Tibial artery (tissue), 4 donors: ENCODE measurements around the gene MAP3K8.

Experiments used
- DNase-seq, 2 donors: peaks; one replicate each; pipeline ENCODE4 v3.0.0-alpha.2; 2019
- H3K27ac ChIP-seq, 2 donors: fragments of 200-600 bp; sonication (generic) in 1 of 2; 1 replicate in 1 of 2; 2 replicates in 1 of 2; pipeline ENCODE4 v1.5.1; 2018 to 2019; ENCODE audit warnings: mild to moderate bottlenecking in 1 of 2
- H3K27me3 ChIP-seq, 2 donors: fragments of 200-600 bp; sonication (generic) in 1 of 2; one replicate each; pipeline versions ENCODE4 v1.5.1 to v1.6.0; 2016 to 2019
- H3K36me3 ChIP-seq, 3 donors: fragments of 200-600 bp; sonication (generic) in 2 of 3; one replicate each; pipeline ENCODE4 v1.5.1; 2016 to 2019; ENCODE audit warnings: mild to moderate bottlenecking in 2 of 3
- H3K4me1 ChIP-seq, 4 donors: fragments of 200-600 bp; sonication (generic) in 2 of 4; 1 replicate in 3 of 4; 2 replicates in 1 of 4; pipeline ENCODE4 v1.5.1; 2016 to 2019
- H3K4me3 ChIP-seq, 2 donors: fragments of 200-600 bp; sonication (generic) in 1 of 2; 1 replicate in 1 of 2; 2 replicates in 1 of 2; pipeline ENCODE4 v1.5.1; 2018 to 2019; ENCODE audit warnings: mild to moderate bottlenecking in 2 of 2
- H3K9me3 ChIP-seq, 3 donors: fragments of 200-600 bp; sonication (generic) in 1 of 3; one replicate each; pipeline ENCODE4 v1.5.1; 2016 to 2019
- intact Hi-C: fragments of 100-400 bp; cut with DNase I; formaldehyde crosslinking; loops from one replicate; pipeline ENCODE4 v1.15.0; 2023; ENCODE audit warnings: low total_unique reads
- TF ChIP-seq, protein P1 (sequence below), 2 experiments: fragments of 200-600 bp in 1 of 2; fragments of 450-650 bp in 1 of 2; IDR thresholded peaks; one replicate each; pipeline ENCODE4 v1.5.1; 2017 to 2019; ENCODE audit warnings: antibody characterized with exemption in 2 of 2, mild to moderate bottlenecking in 1 of 2, moderate library complexity in 1 of 2

Gene MAP3K8

GRCh38 chr10:30390207-30390606, 43.8 kb upstream of the MAP3K8 start:
- no peak for DNase-seq
- TF ChIP-seq, protein P1, sequence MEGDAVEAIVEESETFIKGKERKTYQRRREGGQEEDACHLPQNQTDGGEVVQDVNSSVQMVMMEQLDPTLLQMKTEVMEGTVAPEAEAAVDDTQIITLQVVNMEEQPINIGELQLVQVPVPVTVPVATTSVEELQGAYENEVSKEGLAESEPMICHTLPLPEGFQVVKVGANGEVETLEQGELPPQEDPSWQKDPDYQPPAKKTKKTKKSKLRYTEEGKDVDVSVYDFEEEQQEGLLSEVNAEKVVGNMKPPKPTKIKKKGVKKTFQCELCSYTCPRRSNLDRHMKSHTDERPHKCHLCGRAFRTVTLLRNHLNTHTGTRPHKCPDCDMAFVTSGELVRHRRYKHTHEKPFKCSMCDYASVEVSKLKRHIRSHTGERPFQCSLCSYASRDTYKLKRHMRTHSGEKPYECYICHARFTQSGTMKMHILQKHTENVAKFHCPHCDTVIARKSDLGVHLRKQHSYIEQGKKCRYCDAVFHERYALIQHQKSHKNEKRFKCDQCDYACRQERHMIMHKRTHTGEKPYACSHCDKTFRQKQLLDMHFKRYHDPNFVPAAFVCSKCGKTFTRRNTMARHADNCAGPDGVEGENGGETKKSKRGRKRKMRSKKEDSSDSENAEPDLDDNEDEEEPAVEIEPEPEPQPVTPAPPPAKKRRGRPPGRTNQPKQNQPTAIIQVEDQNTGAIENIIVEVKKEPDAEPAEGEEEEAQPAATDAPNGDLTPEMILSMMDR (IDR thresholded peaks at IDR 0.05): no peak
- Histone ChIP-seq H3K9me3 (no peaks in the 10 kb centered on the region), H3K36me3 (no peaks in the 10 kb centered on the region), H3K4me1 (peaks cover 0 to 5% (median 2%) of the 10 kb centered on the region in 4 donors), H3K4me3 (no peak overlapping the region), H3K27ac (no peak overlapping the region), H3K27me3 (no peaks in the 10 kb centered on the region)
- intact Hi-C loops: loop anchor here (5.0 kb wide), 1 partner anchor 142 kb away; no protein-coding TSS in a partner anchor

DNA sequence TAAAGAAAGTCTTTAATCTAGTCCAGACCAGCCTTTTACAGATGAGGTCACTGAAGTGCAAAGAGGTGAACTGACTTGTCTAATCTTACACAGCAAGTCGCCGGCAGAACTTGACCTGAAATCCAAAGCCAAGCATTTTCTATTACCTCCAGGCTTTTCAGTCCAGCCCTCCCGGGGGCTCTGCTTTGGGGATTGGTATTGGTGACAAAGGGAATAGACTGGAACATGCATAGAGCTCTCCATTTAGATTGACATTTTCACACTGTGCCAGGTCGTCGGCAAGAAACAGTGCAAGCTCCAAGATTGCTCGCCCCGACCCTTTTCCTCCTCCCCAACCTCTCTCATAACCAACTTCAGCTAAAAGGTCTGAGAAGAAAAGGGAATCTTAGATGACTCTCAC, 42.7 kb upstream of the MAP3K8 start:
- TF ChIP-seq, protein P1 (IDR thresholded peaks at IDR 0.05): no peak
- Histone ChIP-seq H3K36me3 (no peaks in the 10 kb centered on the region), H3K4me3 (no peak overlapping the region), H3K9me3 (no peaks in the 10 kb centered on the region), H3K27ac (no peak overlapping the region), H3K4me1 (peaks cover 0 to 5% (median 2%) of the 10 kb centered on the region in 4 donors), H3K27me3 (no peaks in the 10 kb centered on the region)
- intact Hi-C loops: loop anchor here (5.0 kb wide), 1 partner anchor 141 kb away; no protein-coding TSS in a partner anchor
- no peak for DNase-seq

DNA sequence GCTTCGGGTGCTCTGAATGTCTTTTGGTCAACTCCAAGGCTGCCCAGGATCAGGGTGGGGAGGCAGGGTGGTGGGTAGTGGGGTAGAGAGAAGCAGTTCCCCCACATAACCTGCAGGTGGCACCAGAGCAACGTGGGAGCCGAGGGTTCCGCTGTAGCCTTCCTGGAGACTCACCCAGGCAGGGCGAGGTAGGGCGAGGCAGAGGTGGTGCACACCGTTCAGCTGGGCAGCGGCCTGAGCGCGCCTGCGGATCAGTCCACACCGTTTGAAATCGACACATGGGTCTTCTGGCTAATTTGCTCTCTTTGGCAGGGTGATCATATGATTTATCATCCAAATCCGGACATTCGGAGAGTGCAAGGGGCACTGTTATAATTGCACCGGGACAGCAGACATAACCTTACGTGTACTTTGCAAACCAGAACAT, 41.4 kb upstream of the MAP3K8 start:
- H3K27me3 ChIP-seq: no peaks in the 10 kb centered on the region
- TF ChIP-seq, protein P1 (IDR thresholded peaks at IDR 0.05): peak; percentile 89 to 97
- H3K9me3 ChIP-seq: no peaks in the 10 kb centered on the region
- DNase-seq: peak; percentile 63 to 80
- no peak overlapping the region for H3K4me3 ChIP-seq
- intact Hi-C loops: loop anchor here (2.0 to 5.0 kb wide), 2 partner anchors 140 to 198 kb away; no protein-coding TSS in a partner anchor
- H3K4me1 ChIP-seq: peaks cover 0 to 5% (median 2%) of the 10 kb centered on the region in 4 donors
- no peaks in the 10 kb centered on the region for H3K36me3 ChIP-seq
- no peak overlapping the region for H3K27ac ChIP-seq

- intact Hi-C loops: no loop called here
- TF ChIP-seq, protein P1 (IDR thresholded peaks at IDR 0.05): no peak
These were observed 37.7 kb upstream of the MAP3K8 start for GRCh38 chr10:30396293-30396692.

DNA sequence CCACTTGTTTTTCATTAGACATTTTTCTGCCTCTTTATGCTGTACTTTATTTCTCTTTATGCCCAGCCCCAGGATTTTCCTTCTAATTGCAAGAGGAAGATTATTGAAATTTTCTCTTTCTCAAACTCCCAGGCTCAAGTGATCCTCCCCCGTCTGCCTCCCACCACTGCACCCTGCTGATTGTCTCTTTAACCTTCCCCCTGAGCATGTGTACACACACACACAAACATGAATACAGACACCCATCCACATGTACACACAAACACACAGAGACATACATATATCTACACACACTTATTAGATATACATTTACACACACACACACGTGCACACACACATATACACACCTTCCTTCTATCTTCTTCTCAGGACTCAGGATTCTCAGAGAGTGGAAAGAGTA, 37.3 kb upstream of the MAP3K8 start:
- intact Hi-C loops: no loop called here
- H3K27ac ChIP-seq: no peak overlapping the region
- no peak for DNase-seq
- peaks cover 0 to 5% (median 2%) of the 10 kb centered on the region in 4 donors for H3K4me1 ChIP-seq
- H3K36me3 ChIP-seq: no peaks in the 10 kb centered on the region
- TF ChIP-seq, protein P1 (IDR thresholded peaks at IDR 0.05): no peak
- no peaks in the 10 kb centered on the region for H3K9me3 ChIP-seq
- no peaks in the 10 kb centered on the region for H3K27me3 ChIP-seq
- no peak overlapping the region for H3K4me3 ChIP-seq

More at GRCh38 chr10:30396293-30396692, 37.7 kb upstream of the MAP3K8 start:
- DNase-seq: no peak
- Histone ChIP-seq H3K27ac (no peak overlapping the region), H3K36me3 (no peaks in the 10 kb centered on the region), H3K4me1 (peaks cover 0 to 5% (median 2%) of the 10 kb centered on the region in 4 donors), H3K9me3 (no peaks in the 10 kb centered on the region), H3K27me3 (no peaks in the 10 kb centered on the region), H3K4me3 (no peak overlapping the region)

GRCh38 chr10:30398193-30398592, 35.8 kb upstream of the MAP3K8 start:
- DNase-seq: no peak
- TF ChIP-seq, protein P1 (IDR thresholded peaks at IDR 0.05): no peak
- Histone ChIP-seq H3K27me3 (no peaks in the 10 kb centered on the region), H3K4me1 (no peaks in the 10 kb centered on the region), H3K9me3 (no peaks in the 10 kb centered on the region), H3K27ac (no peak overlapping the region), H3K4me3 (no peak overlapping the region), H3K36me3 (no peaks in the 10 kb centered on the region)
- intact Hi-C loops: no loop called here
